GM12878 (cell line): ENCODE measurements around the gene RPS5. TPM values are rescaled to one million over a fixed set of nuclear protein-coding genes. Genes with fewer than 3 reads are reported as not detected.

Experiments used
- ATAC-seq: fragments of 200-7000 bp; cut with Tn5 transposase; 3 replicates; pipeline ENCODE4 v1.9.1; 2020; ENCODE audit warnings: mild to moderate bottlenecking, moderate library complexity
- BruUV-seq: library from RNA; stranded (reverse); fragments of 400-500 nt; replicated peaks from 2 replicates; lab custom pipeline; 2021; lab: Mats Ljungman, UMichigan
- CTCF ChIA-PET: fragments of 300-600 bp; sonication (Branson Sonifier 250); formaldehyde crosslinking; extraction: SDS; loops from one replicate; lab custom pipeline; 2021; ENCODE audit warnings: inconsistent platforms; lab: Yijun Ruan, JAX
- POLR2A ChIA-PET: fragments of 350-600 bp; formaldehyde crosslinking; extraction: SDS; loops from one replicate; lab custom pipeline; 2021; ENCODE audit warnings: inconsistent platforms; lab: Charles Lee
- RAD21 ChIA-PET: fragments of 300-600 bp; sonication (Branson Sonifier 250); formaldehyde crosslinking; loops from one replicate; lab custom pipeline; 2023; ENCODE audit warnings: antibody characterized with exemption; ENCODE audit not compliant: unreplicated experiment; lab: Charles Lee
- SMC1A ChIA-PET: fragments of 300-600 bp; sonication (Branson Sonifier 250); formaldehyde crosslinking; loops from one replicate; lab custom pipeline; 2023; ENCODE audit not compliant: unreplicated experiment, uncharacterized antibody; lab: Charles Lee
- DNase-seq: peaks from one replicate; pipeline ENCODE4 v3.0.0-alpha.2; 2011; ENCODE audit warnings: low read depth, low spot score
- FAIRE-seq: peaks from 3 replicates; lab custom pipeline; 2011; peaks lifted over from hg19 to GRCh38; lab: Jason Lieb, UNC
- H2AFZ ChIP-seq: 2 replicates; pipeline ENCODE4 v1.6.0; 2011; ENCODE audit warnings: low read depth, low read length, control low read depth; ENCODE audit not compliant: control insufficient read depth
- H3K27ac ChIP-seq: 2 replicates; pipeline ENCODE4 v1.5.1; 2011; ENCODE audit warnings: control low read depth; ENCODE audit not compliant: control insufficient read depth, insufficient read depth
- H3K27me3 ChIP-seq, 2 experiments: replicated peaks in 1 of 2; 2 replicates each; pipeline versions ENCODE4 v1.6.0 to v1.6.1; 2011; ENCODE audit warnings: low read length in 1 of 2; ENCODE audit not compliant: control insufficient read depth in 2 of 2, insufficient read depth in 2 of 2
- H3K36me3 ChIP-seq, 2 experiments: 2 replicates each; pipeline ENCODE4 v1.5.1; 2011; ENCODE audit warnings: low read length in 1 of 2; ENCODE audit not compliant: control insufficient read depth in 2 of 2, insufficient read depth in 2 of 2
- H3K4me1 ChIP-seq: 2 replicates; pipeline ENCODE4 v1.6.1; 2011; ENCODE audit warnings: mild to moderate bottlenecking, low read length, moderate library complexity, mixed read lengths; ENCODE audit not compliant: control insufficient read depth, insufficient read depth
- H3K4me2 ChIP-seq: 2 replicates; pipeline ENCODE4 v1.6.0; 2011; ENCODE audit warnings: control low read depth; ENCODE audit not compliant: control insufficient read depth, insufficient read depth
- H3K4me3 ChIP-seq: fragments of 200-600 bp; sonication (generic); 2 replicates; pipeline ENCODE4 v1.5.1; 2016
- H3K79me2 ChIP-seq: 2 replicates; pipeline ENCODE4 v1.6.0; 2011; ENCODE audit warnings: low read length; ENCODE audit not compliant: control insufficient read depth, insufficient read depth
- H3K9ac ChIP-seq: 2 replicates; pipeline ENCODE4 v1.8.0; 2011; ENCODE audit warnings: low read length, control low read depth, mixed read lengths; ENCODE audit not compliant: control insufficient read depth, insufficient read depth
- H3K9me3 ChIP-seq: replicated peaks from 3 replicates; pipeline ENCODE4 v1.5.1; 2011; ENCODE audit warnings: mild to moderate bottlenecking, low read length; ENCODE audit not compliant: control insufficient read depth, insufficient read depth
- H4K20me1 ChIP-seq: 2 replicates; pipeline ENCODE4 v1.6.0; 2011; ENCODE audit not compliant: control insufficient read depth, insufficient read depth
- CBFB ChIP-seq: IDR thresholded peaks from 2 replicates; pipeline ENCODE4 v1.6.1; 2016; ENCODE audit warnings: antibody characterized with exemption, low read depth
- CBX5 ChIP-seq: sonication (generic); IDR thresholded peaks from 2 replicates; pipeline ENCODE4 v1.6.1; 2016; ENCODE audit warnings: low read depth, moderate library complexity, mild to moderate bottlenecking, inconsistent platforms
- CREB1 ChIP-seq: IDR thresholded peaks from 2 replicates; pipeline ENCODE4 v1.6.1; 2012; ENCODE audit warnings: low read depth, mild to moderate bottlenecking, inconsistent platforms
- EGR1 ChIP-seq, 2 experiments: IDR thresholded peaks; 1 replicate in 1 of 2; 2 replicates in 1 of 2; pipeline ENCODE4 v1.6.1; 2011 to 2012; ENCODE audit warnings: low read depth in 2 of 2, low read length in 2 of 2, borderline replicate concordance in 1 of 2, mild to moderate bottlenecking in 1 of 2, moderate library complexity in 1 of 2
- IKZF2 ChIP-seq, 2 experiments: fragments of 450-650 bp; IDR thresholded peaks; 2 replicates each; pipeline ENCODE4 v1.6.1; 2017; ENCODE audit warnings: mild to moderate bottlenecking in 2 of 2, moderate library complexity in 2 of 2
- MTA3 ChIP-seq: IDR thresholded peaks from 2 replicates; pipeline ENCODE4 v1.6.1; 2012; ENCODE audit warnings: low read length, inconsistent platforms, borderline replicate concordance
- POLR2A ChIP-seq: IDR thresholded peaks from 2 replicates; pipeline ENCODE4 v1.6.1; 2011; ENCODE audit warnings: low read depth, mild to moderate bottlenecking, low read length
- SMARCA5 ChIP-seq: fragments of 450-650 bp; IDR thresholded peaks from 2 replicates; pipeline ENCODE4 v1.6.1; 2017; ENCODE audit warnings: mild to moderate bottlenecking
- SPI1 ChIP-seq: IDR thresholded peaks from 2 replicates; pipeline ENCODE4 v1.6.1; 2011; ENCODE audit warnings: low read depth, mild to moderate bottlenecking, low read length, moderate library complexity, borderline replicate concordance; ENCODE audit not compliant: insufficient read depth
- SREBF2 ChIP-seq: IDR thresholded peaks from 2 replicates; pipeline ENCODE4 v1.6.1; 2012; ENCODE audit warnings: mild to moderate bottlenecking, low read length
- SRF ChIP-seq, 2 experiments: IDR thresholded peaks; 2 replicates each; pipeline ENCODE4 v1.6.1; 2011; ENCODE audit warnings: low read depth in 2 of 2, low read length in 2 of 2, mild to moderate bottlenecking in 1 of 2, moderate library complexity in 1 of 2
- WRNIP1 ChIP-seq: IDR thresholded peaks from 2 replicates; pipeline ENCODE4 v1.6.1; 2011; ENCODE audit warnings: low read depth, low read length, improper control_type of control experiment, borderline replicate concordance
- YBX1 ChIP-seq: fragments of 450-650 bp; IDR thresholded peaks from 2 replicates; pipeline ENCODE4 v1.6.1; 2016; ENCODE audit warnings: antibody characterized with exemption
- ZBTB4 ChIP-seq: fragments of 450-650 bp; formaldehyde crosslinking; IDR thresholded peaks from 2 replicates; pipeline ENCODE4 v1.4.0; 2022; ENCODE audit warnings: mild to moderate bottlenecking, moderate library complexity
- WGBS: methylation state at CpG from one replicate; pipeline ENCODE4 v1.1.6; 2016; ENCODE audit warnings: low lambda C conversion rate; ENCODE audit not compliant: insufficient replicate concordance, insufficient coverage; ENCODE audit errors: missing lambda C conversion rate; 5-methylcytosine and 5-hydroxymethylcytosine counted together
- in situ Hi-C: fragments of 300-500 bp; cut with MboI; formaldehyde crosslinking; loops from 9 replicates; pipeline ENCODE4 v1.14.3; 2018; ENCODE audit warnings: mixed read lengths
- intact Hi-C: fragments of 100-400 bp; cut with micrococcal nuclease; formaldehyde crosslinking; loops from one replicate; pipeline ENCODE4 v1.14.2; 2022; ENCODE audit not compliant: unreplicated experiment
- polyA plus RNA-seq, 11 experiments: library from polyadenylated mRNA; depleted of rRNA in 4 of 11; unstranded in 6 of 11; stranded (reverse) in 5 of 11; fragments of >200 nt; fragmentation: Nextera tagmentation in 4 of 11; fragmentation: Illumina TruSeq in 1 of 11; extraction: Ambion mirVana in 4 of 11; extraction: Trizol in 1 of 11; gene quantifications; 1 replicate in 1 of 11; 2 replicates in 10 of 11; pipeline versions ENCODE4 v1.2.1 to v1.2.3, GENCODE V29; 2011 to 2016; ENCODE audit warnings: inconsistent platforms in 2 of 11, missing spikeins in 2 of 11, low read depth in 1 of 11
- total RNA-seq, 4 experiments: library from RNA; depleted of rRNA in 3 of 4; stranded (reverse); fragments of >200 nt in 3 of 4; fragmentation: Illumina TruSeq in 1 of 4; extraction: Trizol in 1 of 4; gene quantifications; 2 replicates each; pipeline versions ENCODE4 v1.2.1 to v1.2.3, GENCODE V29; 2013 to 2021

Gene RPS5
- total and polyA plus RNA-seq, 10 of the 15 experiments (the other 5 are each of a cell fraction or from before 2014, with no cell fraction given), result 1,284 to 3,652 (median 1,922) TPM

- H3K9ac ChIP-seq, result no peak overlapping the region
- no peak overlapping the region for H3K4me2 ChIP-seq
- in situ Hi-C loops (no loop called here), intact Hi-C loops (no loop called here)
- peaks cover 5% of the 10 kb centered on the region for H3K4me1 ChIP-seq
- peaks cover 6% of the 10 kb centered on the region for H4K20me1 ChIP-seq
- WGBS, result 45% methylated on average over 57 of the region's 75 CpGs
- TF ChIP-seq CBFB, result peak; percentile 2; the same call in 1 of the 2 replicates
- TF ChIP-seq SREBF2, result no peak
- TF ChIP-seq EGR1 (IDR thresholded peaks at IDR 0.05; ENCODE audit: borderline replicate concordance in 1 of 2, low read depth in 2 of 2, low read length in 2 of 2), result peak in 1 of 2 experiments; percentile 26; a peak in 1 of 3 replicates
- TF ChIP-seq POLR2A, result peak; percentile 75
- 0 out of 2 replicates have a peak, but pooled peaks have one; percentile 2 for TF ChIP-seq CREB1
- H3K36me3 ChIP-seq, result peaks cover 4 to 26% of the 10 kb centered on the region in 2 experiments; a peak in 3 of 4 replicates
- SMC1A ChIA-PET, result no interaction called here
- no peak for FAIRE-seq
- no peak for DNase-seq
- H3K9me3 ChIP-seq, result no peaks in the 10 kb centered on the region
- no peaks in the 10 kb centered on the region; the same call in none of the 2 replicates for H3K79me2 ChIP-seq
- RAD21 ChIA-PET, result no interaction called here
- no peak for ATAC-seq
- CTCF ChIA-PET, result no interaction called here
- H3K27ac ChIP-seq, result no peak overlapping the region
- POLR2A ChIA-PET, result interaction anchor here (0.6 kb wide), 1 partner anchor 569 kb away, joined by 3 read pairs; no protein-coding TSS in a partner anchor
- no peak overlapping the region for H3K4me3 ChIP-seq
- no peak overlapping the region for H2AFZ ChIP-seq
- H3K27me3 ChIP-seq, result no peaks in the 10 kb centered on the region
- BruUV-seq, result no TSS peak
These were observed 9.0 kb downstream of the RPS5 start for GRCh38 chr19:58395979-58396627.

- Histone ChIP-seq H3K36me3 (peaks cover 4 to 26% of the 10 kb centered on the region in 2 experiments; a peak in 3 of 4 replicates), H3K9me3 (no peaks in the 10 kb centered on the region), H2AFZ (no peak overlapping the region), H3K4me1 (peaks cover 7% of the 10 kb centered on the region), H4K20me1 (peaks cover 6% of the 10 kb centered on the region), H3K27ac (no peak overlapping the region), H3K27me3 (no peaks in the 10 kb centered on the region), H3K4me3 (no peak overlapping the region), H3K79me2 (no peaks in the 10 kb centered on the region; the same call in 1 of the 2 replicates), H3K9ac (no peak overlapping the region), H3K4me2 (no peak overlapping the region)
- ChIA-PET SMC1A (no interaction called here), RAD21 (no interaction called here), POLR2A (no interaction called here), CTCF (no interaction called here)
- BruUV-seq, result no TSS peak
- no peak for ATAC-seq
- intact Hi-C loops, result no loop called here
- no peak for DNase-seq
- no peak for FAIRE-seq
- in situ Hi-C loops, result no loop called here
- 77% methylated on average over 48 of the region's 58 CpGs for WGBS
- TF ChIP-seq SRF (IDR thresholded peaks at IDR 0.05; ENCODE audit: low read depth in 2 of 2, low read length in 2 of 2), result no peak
- TF ChIP-seq CBX5, result no peak
- TF ChIP-seq SPI1, result no peak
- TF ChIP-seq ZBTB4 (CRISPR knock-in tag), result no peak
- no peak for TF ChIP-seq WRNIP1
- TF ChIP-seq SMARCA5, result no peak
- no peak for TF ChIP-seq YBX1
- TF ChIP-seq IKZF2 (IDR thresholded peaks at IDR 0.05), result no peak
- no peak for TF ChIP-seq MTA3
These were observed 9.8 kb downstream of the RPS5 start for GRCh38 chr19:58396691-58397532.
